ENCODE results near the gene ZDHHC12. TPM values are rescaled to one million over a fixed set of nuclear protein-coding genes. Genes with fewer than 3 reads are reported as not detected.

Gene ZDHHC12
- total RNA-seq, 1 donor: 35.1 TPM

DNA sequence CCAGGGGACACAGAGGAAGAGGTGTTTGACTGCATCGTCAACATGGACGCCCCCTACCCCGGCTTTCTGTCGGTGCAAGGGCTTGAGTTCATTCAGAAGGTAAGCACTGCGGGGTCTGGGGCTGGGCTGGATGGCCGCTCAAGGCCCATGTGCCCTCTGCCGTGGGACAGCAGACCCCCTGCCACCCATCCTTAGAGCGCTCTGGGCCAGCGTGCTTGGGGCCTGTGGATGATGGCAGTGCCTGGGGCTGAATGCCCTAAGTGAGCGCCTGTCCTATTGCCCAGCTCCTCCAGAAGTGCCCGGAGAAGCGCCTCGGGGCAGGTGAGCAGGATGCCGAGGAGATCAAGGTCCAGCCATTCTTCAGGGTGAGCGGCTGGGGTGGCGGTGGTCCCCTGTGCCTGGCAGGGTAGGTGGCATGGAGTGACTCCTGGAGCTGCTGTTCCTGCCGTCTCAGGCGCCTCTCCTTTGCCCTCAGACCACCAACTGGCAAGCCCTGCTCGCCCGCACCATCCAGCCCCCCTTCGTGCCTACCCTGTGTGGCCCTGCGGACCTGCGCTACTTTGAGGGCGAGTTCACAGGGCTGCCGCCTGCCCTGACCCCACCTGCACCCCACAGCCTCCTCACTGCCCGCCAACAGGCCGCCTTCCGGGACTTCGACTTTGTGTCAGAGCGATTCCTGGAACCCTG, 3.9 kb downstream of the ZDHHC12 start:
- H3K4me3 ChIP-seq (ENCODE audit: insufficient read depth, low read length): no peak overlapping the region
- H3K36me3 ChIP-seq (ENCODE audit: insufficient read depth, low read length): no peaks in the 10 kb centered on the region
- H3K4me1 ChIP-seq (ENCODE audit: insufficient read depth, low read length): peaks cover 8% of the 10 kb centered on the region
- no peak overlapping the region for H3K27ac ChIP-seq (ENCODE audit: low read depth, low read length)
- H3K27me3 ChIP-seq (ENCODE audit: insufficient read depth, low read length): no peaks in the 10 kb centered on the region
- no peaks in the 10 kb centered on the region for H4K20me1 ChIP-seq (ENCODE audit: insufficient read depth, low read length)
- TF ChIP-seq, protein P1, sequence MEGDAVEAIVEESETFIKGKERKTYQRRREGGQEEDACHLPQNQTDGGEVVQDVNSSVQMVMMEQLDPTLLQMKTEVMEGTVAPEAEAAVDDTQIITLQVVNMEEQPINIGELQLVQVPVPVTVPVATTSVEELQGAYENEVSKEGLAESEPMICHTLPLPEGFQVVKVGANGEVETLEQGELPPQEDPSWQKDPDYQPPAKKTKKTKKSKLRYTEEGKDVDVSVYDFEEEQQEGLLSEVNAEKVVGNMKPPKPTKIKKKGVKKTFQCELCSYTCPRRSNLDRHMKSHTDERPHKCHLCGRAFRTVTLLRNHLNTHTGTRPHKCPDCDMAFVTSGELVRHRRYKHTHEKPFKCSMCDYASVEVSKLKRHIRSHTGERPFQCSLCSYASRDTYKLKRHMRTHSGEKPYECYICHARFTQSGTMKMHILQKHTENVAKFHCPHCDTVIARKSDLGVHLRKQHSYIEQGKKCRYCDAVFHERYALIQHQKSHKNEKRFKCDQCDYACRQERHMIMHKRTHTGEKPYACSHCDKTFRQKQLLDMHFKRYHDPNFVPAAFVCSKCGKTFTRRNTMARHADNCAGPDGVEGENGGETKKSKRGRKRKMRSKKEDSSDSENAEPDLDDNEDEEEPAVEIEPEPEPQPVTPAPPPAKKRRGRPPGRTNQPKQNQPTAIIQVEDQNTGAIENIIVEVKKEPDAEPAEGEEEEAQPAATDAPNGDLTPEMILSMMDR (IDR thresholded peaks at IDR 0.05; ENCODE audit: extremely low read depth, low read depth, low read length): no peak
- H3K4me2 ChIP-seq (ENCODE audit: insufficient read depth, low read length): no peak overlapping the region
- H2AFZ ChIP-seq (ENCODE audit: low read length): no peak overlapping the region
- no peaks in the 10 kb centered on the region for H3K9me3 ChIP-seq (ENCODE audit: low read depth, low read length)
- DNase-seq (ENCODE audit: insufficient read length, low spot score, missing footprints): peak; percentile 55
- H3K79me2 ChIP-seq (ENCODE audit: insufficient read depth, low read length): no peaks in the 10 kb centered on the region

DNA sequence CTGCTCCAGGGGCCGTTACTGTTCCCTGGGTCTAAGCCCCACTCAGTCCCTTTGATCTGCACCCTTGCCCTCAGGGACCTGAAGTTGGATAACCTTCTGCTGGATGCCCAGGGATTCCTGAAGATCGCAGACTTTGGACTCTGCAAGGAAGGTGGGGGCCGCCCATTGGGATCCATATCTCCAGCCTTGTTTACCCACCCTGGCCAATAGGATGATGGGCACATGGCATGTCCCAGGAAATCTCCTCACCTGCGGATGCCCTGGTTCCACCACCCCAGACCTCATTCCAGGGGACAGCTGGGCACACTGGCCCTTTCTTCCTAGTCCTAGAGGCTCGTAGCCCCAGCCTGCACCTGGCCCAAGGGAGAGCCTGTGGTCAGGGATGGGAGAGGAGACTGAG, 5.5 kb downstream of the ZDHHC12 start:
- Histone ChIP-seq H3K9me3 (ENCODE audit: low read depth, low read length) (no peaks in the 10 kb centered on the region), H3K4me3 (ENCODE audit: insufficient read depth, low read length) (no peak overlapping the region), H3K27ac (ENCODE audit: low read depth, low read length) (no peak overlapping the region), H3K4me1 (ENCODE audit: insufficient read depth, low read length) (peaks cover 1% of the 10 kb centered on the region), H2AFZ (ENCODE audit: low read length) (no peak overlapping the region), H3K4me2 (ENCODE audit: insufficient read depth, low read length) (no peak overlapping the region), H3K36me3 (ENCODE audit: insufficient read depth, low read length) (no peaks in the 10 kb centered on the region), H3K27me3 (ENCODE audit: insufficient read depth, low read length) (no peaks in the 10 kb centered on the region), H4K20me1 (ENCODE audit: insufficient read depth, low read length) (no peaks in the 10 kb centered on the region), H3K79me2 (ENCODE audit: insufficient read depth, low read length) (no peaks in the 10 kb centered on the region)
- TF ChIP-seq, protein P1 (IDR thresholded peaks at IDR 0.05; ENCODE audit: extremely low read depth, low read depth, low read length): no peak
- DNase-seq (ENCODE audit: insufficient read length, low spot score, missing footprints): no peak

DNA sequence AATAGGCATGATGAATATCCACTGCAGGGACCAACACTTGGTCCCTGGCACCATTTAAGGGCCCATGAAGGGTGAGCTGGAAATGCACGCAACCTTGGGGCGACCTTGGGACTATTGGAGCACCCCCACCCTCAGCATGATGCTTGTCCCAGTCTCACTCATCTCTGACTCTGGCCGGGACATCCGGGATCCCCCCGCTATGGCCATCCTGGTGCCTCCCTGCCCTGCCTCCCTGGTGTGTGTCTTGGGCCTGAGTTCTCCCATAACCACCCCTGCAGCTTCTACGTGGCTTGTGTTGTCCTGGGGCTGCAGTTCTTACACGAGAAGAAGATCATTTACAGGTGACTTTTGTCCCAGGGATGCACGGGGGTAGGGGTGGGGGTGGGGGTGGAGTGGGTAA, 5.9 kb downstream of the ZDHHC12 start:
- Histone ChIP-seq H3K4me1 (ENCODE audit: insufficient read depth, low read length) (no peaks in the 10 kb centered on the region), H3K27me3 (ENCODE audit: insufficient read depth, low read length) (no peaks in the 10 kb centered on the region), H3K27ac (ENCODE audit: low read depth, low read length) (no peak overlapping the region), H3K4me2 (ENCODE audit: insufficient read depth, low read length) (no peak overlapping the region), H3K4me3 (ENCODE audit: insufficient read depth, low read length) (no peak overlapping the region), H3K79me2 (ENCODE audit: insufficient read depth, low read length) (no peaks in the 10 kb centered on the region), H4K20me1 (ENCODE audit: insufficient read depth, low read length) (no peaks in the 10 kb centered on the region), H2AFZ (ENCODE audit: low read length) (no peak overlapping the region), H3K9me3 (ENCODE audit: low read depth, low read length) (no peaks in the 10 kb centered on the region), H3K36me3 (ENCODE audit: insufficient read depth, low read length) (no peaks in the 10 kb centered on the region)
- DNase-seq (ENCODE audit: insufficient read length, low spot score, missing footprints): peak; percentile 72
- TF ChIP-seq, protein P1 (IDR thresholded peaks at IDR 0.05; ENCODE audit: extremely low read depth, low read depth, low read length): no peak

DNA sequence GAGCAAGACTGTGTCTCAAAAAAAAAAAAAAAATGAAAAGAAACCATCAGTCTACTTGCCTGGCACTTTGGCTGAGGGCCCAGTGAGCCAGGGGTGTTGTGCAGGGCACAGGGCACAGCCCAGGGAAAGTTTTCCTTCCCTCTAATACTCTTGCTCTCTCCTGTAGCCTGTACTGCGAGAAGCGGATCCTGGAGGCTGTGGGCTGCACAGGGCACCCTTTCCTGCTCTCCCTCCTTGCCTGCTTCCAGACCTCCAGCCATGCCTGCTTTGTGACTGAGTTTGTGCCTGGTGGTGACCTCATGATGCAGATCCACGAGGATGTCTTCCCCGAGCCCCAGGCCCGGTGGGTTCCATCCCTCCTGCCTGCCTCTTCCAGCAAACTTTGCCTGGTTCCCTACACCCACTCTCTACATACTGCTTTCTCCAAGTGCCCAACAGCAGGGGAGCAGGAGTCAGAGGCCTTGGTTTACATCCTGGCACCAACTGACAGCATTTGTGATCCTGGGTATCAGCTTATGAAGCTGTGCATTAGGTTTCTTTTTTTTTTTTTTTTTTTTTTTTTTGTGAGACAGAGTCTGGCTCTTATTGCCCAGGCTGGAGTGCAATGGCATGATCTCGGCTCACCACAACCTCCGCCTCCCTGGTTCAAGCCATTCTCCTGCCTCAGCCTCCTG, 7.2 kb downstream of the ZDHHC12 start:
- no peaks in the 10 kb centered on the region for H4K20me1 ChIP-seq (ENCODE audit: insufficient read depth, low read length)
- no peak overlapping the region for H2AFZ ChIP-seq (ENCODE audit: low read length)
- TF ChIP-seq, protein P1 (IDR thresholded peaks at IDR 0.05; ENCODE audit: extremely low read depth, low read depth, low read length): no peak
- H3K4me2 ChIP-seq (ENCODE audit: insufficient read depth, low read length): no peak overlapping the region
- H3K36me3 ChIP-seq (ENCODE audit: insufficient read depth, low read length): no peaks in the 10 kb centered on the region
- H3K27me3 ChIP-seq (ENCODE audit: insufficient read depth, low read length): no peaks in the 10 kb centered on the region
- H3K27ac ChIP-seq (ENCODE audit: low read depth, low read length): no peak overlapping the region
- no peaks in the 10 kb centered on the region for H3K9me3 ChIP-seq (ENCODE audit: low read depth, low read length)
- no peaks in the 10 kb centered on the region for H3K4me1 ChIP-seq (ENCODE audit: insufficient read depth, low read length)
- peak; percentile 45 for DNase-seq (ENCODE audit: insufficient read length, low spot score, missing footprints)
- no peaks in the 10 kb centered on the region for H3K79me2 ChIP-seq (ENCODE audit: insufficient read depth, low read length)
- H3K4me3 ChIP-seq (ENCODE audit: insufficient read depth, low read length): no peak overlapping the region
